DOHH2 (cell line): ENCODE results near the gene MYCBP.
"Not testable (repeated sequence)": the region's sequence is repeated elsewhere in the genome, so short reads cannot be mapped to it uniquely, and the experiment has no call there.

ENCODE experiments used
- H3F3A ChIP-seq: fragments of 200-600 bp; sonication (generic), shearing (Covaris generic); 2 replicates; pipeline ENCODE4 v1.6.0; 2016; ENCODE audit warnings: antibody characterized with exemption, mild to moderate bottlenecking; ENCODE audit not compliant: control insufficient read depth, insufficient read depth
- H3K27ac ChIP-seq: fragments of 200-600 bp; sonication (generic); 2 replicates; pipeline ENCODE4 v1.5.1; 2014; ENCODE audit warnings: low read depth, mild to moderate bottlenecking, low read length, moderate library complexity
- H3K27me3 ChIP-seq: fragments of 200-600 bp; sonication (generic); 2 replicates; pipeline ENCODE4 v1.6.1; 2014; ENCODE audit warnings: mild to moderate bottlenecking, low read length, mixed read lengths; ENCODE audit not compliant: control insufficient read depth
- H3K36me3 ChIP-seq: fragments of 200-600 bp; sonication (generic); 2 replicates; pipeline ENCODE4 v1.6.1; 2014; ENCODE audit warnings: mild to moderate bottlenecking, low read length, moderate library complexity, mixed read lengths; ENCODE audit not compliant: control insufficient read depth
- H3K4me1 ChIP-seq: fragments of 200-600 bp; sonication (generic); 2 replicates; pipeline ENCODE4 v1.6.1; 2014; ENCODE audit warnings: mild to moderate bottlenecking, low read length, mixed read lengths; ENCODE audit not compliant: control insufficient read depth
- H3K4me2 ChIP-seq: fragments of 200-600 bp; sonication (generic); 2 replicates; pipeline ENCODE4 v1.6.0; 2014; ENCODE audit warnings: mild to moderate bottlenecking, low read length, moderate library complexity
- H3K4me3 ChIP-seq: fragments of 200-600 bp; sonication (generic); 2 replicates; pipeline ENCODE4 v1.5.1; 2014; ENCODE audit warnings: mild to moderate bottlenecking, low read length, mixed read lengths
- H3K79me2 ChIP-seq: fragments of 200-600 bp; sonication (generic); 2 replicates; pipeline ENCODE4 v1.6.1; 2014; ENCODE audit warnings: mild to moderate bottlenecking, low read length, mixed read lengths; ENCODE audit not compliant: control insufficient read depth
- H3K9me2 ChIP-seq: fragments of 200-600 bp; sonication (generic); replicated peaks from 2 replicates; pipeline ENCODE4 v1.6.1; 2014; ENCODE audit warnings: mild to moderate bottlenecking, low read length, mixed read lengths; ENCODE audit not compliant: control insufficient read depth
- H3K9me3 ChIP-seq: fragments of 200-600 bp; sonication (generic); 2 replicates; pipeline ENCODE4 v1.6.1; 2014; ENCODE audit warnings: antibody characterized with exemption, low read length, mixed read lengths; ENCODE audit not compliant: control insufficient read depth, insufficient read depth
- H4K20me1 ChIP-seq: fragments of 200-600 bp; sonication (generic); 2 replicates; pipeline ENCODE4 v1.6.0; 2014; ENCODE audit warnings: low read depth, mild to moderate bottlenecking, antibody characterized with exemption, low read length, moderate library complexity; ENCODE audit not compliant: control insufficient read depth, insufficient read depth
- EZH2phosphoT487 ChIP-seq: fragments of 200-600 bp; sonication (generic); IDR thresholded peaks from 2 replicates; pipeline ENCODE4 v1.6.1; 2017; ENCODE audit warnings: borderline replicate concordance, mild to moderate bottlenecking, antibody characterized with exemption, low read length, moderate library complexity, mixed read lengths
- TF ChIP-seq, protein P1 (sequence below): fragments of 200-600 bp; sonication (generic); IDR thresholded peaks from one replicate; pipeline ENCODE4 v1.5.1; 2014; ENCODE audit warnings: antibody characterized with exemption, mild to moderate bottlenecking, low read depth, low read length; ENCODE audit not compliant: poor library complexity, severe bottlenecking

MYCBP gene

DNA sequence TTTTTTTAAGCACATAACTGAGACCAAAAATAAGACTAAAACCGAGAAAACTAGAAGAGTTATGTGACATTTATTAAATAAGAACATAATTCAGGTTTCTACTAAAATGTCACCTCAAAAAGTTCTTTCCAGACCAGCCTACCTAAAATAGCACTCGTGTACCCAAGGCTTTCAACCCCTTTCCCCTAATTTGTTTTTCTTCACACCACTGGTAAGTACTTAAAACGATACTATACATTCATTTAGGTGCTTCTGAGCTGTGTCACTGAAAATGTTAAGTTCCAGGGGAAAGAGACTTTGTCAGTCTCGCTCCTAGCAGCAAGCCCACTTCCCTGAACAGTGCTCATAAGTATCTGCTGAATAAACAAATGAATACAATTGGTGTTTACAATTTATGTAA is 20.4 kb downstream of the MYCBP start:
- Histone ChIP-seq H3K4me1 (peaks cover 17% of the 10 kb centered on the region), H3K9me2 (no peaks in the 10 kb centered on the region), H4K20me1 (no peaks in the 10 kb centered on the region), H3K4me2 (no peak overlapping the region), H3K27ac (no peak overlapping the region), H3K36me3 (peaks cover 28% of the 10 kb centered on the region), H3K9me3 (no peaks in the 10 kb centered on the region), H3K4me3 (no peak overlapping the region), H3F3A (peaks cover 4% of the 10 kb centered on the region; the same call in 1 of the 2 replicates), H3K27me3 (no peaks in the 10 kb centered on the region), H3K79me2 (peaks cover 7% of the 10 kb centered on the region)
- TF ChIP-seq, protein P1, sequence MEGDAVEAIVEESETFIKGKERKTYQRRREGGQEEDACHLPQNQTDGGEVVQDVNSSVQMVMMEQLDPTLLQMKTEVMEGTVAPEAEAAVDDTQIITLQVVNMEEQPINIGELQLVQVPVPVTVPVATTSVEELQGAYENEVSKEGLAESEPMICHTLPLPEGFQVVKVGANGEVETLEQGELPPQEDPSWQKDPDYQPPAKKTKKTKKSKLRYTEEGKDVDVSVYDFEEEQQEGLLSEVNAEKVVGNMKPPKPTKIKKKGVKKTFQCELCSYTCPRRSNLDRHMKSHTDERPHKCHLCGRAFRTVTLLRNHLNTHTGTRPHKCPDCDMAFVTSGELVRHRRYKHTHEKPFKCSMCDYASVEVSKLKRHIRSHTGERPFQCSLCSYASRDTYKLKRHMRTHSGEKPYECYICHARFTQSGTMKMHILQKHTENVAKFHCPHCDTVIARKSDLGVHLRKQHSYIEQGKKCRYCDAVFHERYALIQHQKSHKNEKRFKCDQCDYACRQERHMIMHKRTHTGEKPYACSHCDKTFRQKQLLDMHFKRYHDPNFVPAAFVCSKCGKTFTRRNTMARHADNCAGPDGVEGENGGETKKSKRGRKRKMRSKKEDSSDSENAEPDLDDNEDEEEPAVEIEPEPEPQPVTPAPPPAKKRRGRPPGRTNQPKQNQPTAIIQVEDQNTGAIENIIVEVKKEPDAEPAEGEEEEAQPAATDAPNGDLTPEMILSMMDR, result no peak
- TF ChIP-seq EZH2phosphoT487, result no peak

GRCh38 chr1:38848071-38848470 is 25.1 kb downstream of the MYCBP start:
- Histone ChIP-seq H3F3A (peaks cover 4% of the 10 kb centered on the region; the same call in 1 of the 2 replicates), H3K27ac (peak overlapping the region; percentile 33), H3K79me2 (no peaks in the 10 kb centered on the region), H3K4me1 (peaks cover 16% of the 10 kb centered on the region), H3K9me2 (no peaks in the 10 kb centered on the region), H3K9me3 (no peaks in the 10 kb centered on the region), H3K4me3 (0 out of 2 replicates have a peak overlapping the region, but pooled peaks have one; percentile 9), H3K27me3 (no peaks in the 10 kb centered on the region), H3K36me3 (peaks cover 45% of the 10 kb centered on the region), H4K20me1 (no peaks in the 10 kb centered on the region), H3K4me2 (peak overlapping the region; percentile 43)
- TF ChIP-seq, protein P1, result no peak
- no peak for TF ChIP-seq EZH2phosphoT487

DNA sequence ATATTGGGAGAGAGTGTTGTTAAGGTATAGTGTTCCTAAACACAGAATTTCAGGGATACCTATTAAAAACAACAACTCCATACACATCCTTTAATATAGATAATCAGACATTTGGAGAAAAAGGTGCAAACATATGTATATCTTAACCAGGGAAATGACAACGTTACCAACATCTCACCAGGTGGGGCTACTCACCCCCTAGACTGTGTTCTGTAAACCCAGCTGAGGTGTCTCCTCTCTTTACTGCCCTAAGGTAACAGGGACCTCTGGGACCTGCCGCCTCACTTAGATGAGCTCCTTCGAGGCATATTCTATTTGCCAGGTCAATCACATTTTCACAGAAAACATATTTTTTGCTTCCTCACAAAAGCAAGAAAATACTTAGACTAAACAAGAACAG is 26.9 kb downstream of the MYCBP start:
- TF ChIP-seq EZH2phosphoT487, result no peak
- TF ChIP-seq, protein P1, result no peak
- Histone ChIP-seq H3K36me3 (peaks cover 40% of the 10 kb centered on the region), H3K9me3 (no peaks in the 10 kb centered on the region), H3K27ac (no peak overlapping the region), H3F3A (no peaks in the 10 kb centered on the region), H3K9me2 (no peaks in the 10 kb centered on the region), H3K4me3 (no peak overlapping the region), H3K79me2 (no peaks in the 10 kb centered on the region), H3K4me2 (no peak overlapping the region), H3K27me3 (no peaks in the 10 kb centered on the region), H3K4me1 (peaks cover 16% of the 10 kb centered on the region), H4K20me1 (no peaks in the 10 kb centered on the region)

- H3K27me3 ChIP-seq, H4K20me1 ChIP-seq, H3F3A ChIP-seq, H3K4me3 ChIP-seq, H3K9me2 ChIP-seq, H3K27ac ChIP-seq, H3K4me2 ChIP-seq, H3K9me3 ChIP-seq, H3K79me2 ChIP-seq: not testable (repeated sequence)
- Histone ChIP-seq H3K36me3 (peaks cover 36% of the 10 kb centered on the region), H3K4me1 (peaks cover 16% of the 10 kb centered on the region)
Measured at GRCh38 chr1:38845088-38845487, 28.1 kb downstream of the MYCBP start.
